Upper lobe of right lung (tissue), 1 donor: ENCODE data around the gene ST8SIA6. TPM values are rescaled to one million over a fixed set of nuclear protein-coding genes. Genes with fewer than 3 reads are reported as not detected.
"Not testable (repeated sequence)": the region's sequence is repeated elsewhere in the genome, so short reads cannot be mapped to it uniquely, and the experiment has no call there.

ENCODE experiments used
- ATAC-seq: fragments of 200-7000 bp; cut with Tn5 transposase; one replicate; pipeline ENCODE4 v1.9.1; 2020; ENCODE audit warnings: mild to moderate bottlenecking, moderate library complexity
- DNase-seq: peaks from one replicate; pipeline ENCODE4 v3.0.0-alpha.2; 2020
- H3K27ac ChIP-seq: fragments of 200-600 bp; one replicate; pipeline ENCODE4 v1.8.0; 2022
- H3K27me3 ChIP-seq: fragments of 200-600 bp; one replicate; pipeline ENCODE4 v1.8.0; 2022; ENCODE audit warnings: mild to moderate bottlenecking
- H3K36me3 ChIP-seq: fragments of 200-600 bp; one replicate; pipeline ENCODE4 v1.8.0; 2022
- H3K4me1 ChIP-seq: fragments of 200-600 bp; one replicate; pipeline ENCODE4 v1.8.0; 2022
- H3K4me3 ChIP-seq: fragments of 200-600 bp; one replicate; pipeline ENCODE4 v1.8.0; 2022; ENCODE audit warnings: mild to moderate bottlenecking
- H3K9me3 ChIP-seq: fragments of 200-600 bp; one replicate; pipeline ENCODE4 v1.8.0; 2022
- CTCF ChIP-seq: fragments of 200-600 bp; IDR thresholded peaks from one replicate; pipeline ENCODE4 v1.8.0; 2022; ENCODE audit warnings: antibody characterized with exemption
- intact Hi-C: fragments of 100-400 bp; cut with DNase I; formaldehyde crosslinking; loops from one replicate; pipeline ENCODE4 v1.11.0; 2022
- total RNA-seq: library from RNA; stranded (reverse); fragmentation: NEBNext Ultra II Directional; extraction: Animal tissue kit (Norgen Biotek cat#: 25700); gene quantifications from one replicate; pipeline ENCODE4 v1.2.1, GENCODE V29; 2021
- donor health status: DM: no; HTN: yes; CAD: no; lungs with severe emphysema.

The ST8SIA6 gene
- total RNA-seq, 1 donor from 2014 or later = 13.9 TPM

- H3K27ac ChIP-seq = no peak overlapping the region
- ATAC-seq (no peak), DNase-seq (no peak)
- intact Hi-C loops = no loop called here
- H3K27me3 ChIP-seq = no peaks in the 10 kb centered on the region
- no peak for TF ChIP-seq CTCF
- no peaks in the 10 kb centered on the region for H3K36me3 ChIP-seq
- no peaks in the 10 kb centered on the region for H3K4me1 ChIP-seq
- H3K4me3 ChIP-seq = no peak overlapping the region
- no peaks in the 10 kb centered on the region for H3K9me3 ChIP-seq
These were observed 48.2 kb downstream of the ST8SIA6 start for GRCh38 chr10:17406036-17406834.

DNA sequence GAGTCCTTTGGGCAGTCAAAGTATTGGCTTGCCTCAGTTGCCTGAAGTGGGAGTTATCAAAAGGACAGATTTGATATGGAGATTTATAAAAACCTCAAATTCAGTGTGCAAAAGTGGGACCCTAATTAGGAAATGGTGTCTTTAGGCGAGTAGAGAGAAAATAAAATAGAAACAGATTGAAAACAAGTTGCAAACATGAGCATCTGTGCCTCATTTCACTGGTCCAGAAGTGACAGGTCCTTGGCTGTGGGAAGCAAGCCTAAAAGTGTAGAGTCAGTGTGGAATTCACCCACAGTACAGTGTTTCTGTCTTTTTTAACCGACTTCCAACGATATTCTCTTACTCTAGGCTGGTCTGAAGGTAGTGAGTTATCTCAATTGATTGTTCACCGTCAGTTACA is 51.2 kb downstream of the ST8SIA6 start:
- H3K9me3 ChIP-seq = no peaks in the 10 kb centered on the region
- no peaks in the 10 kb centered on the region for H3K27me3 ChIP-seq
- TF ChIP-seq CTCF = no peak
- DNase-seq = no peak
- no peak overlapping the region for H3K27ac ChIP-seq
- H3K36me3 ChIP-seq = no peaks in the 10 kb centered on the region
- H3K4me1 ChIP-seq = no peaks in the 10 kb centered on the region
- no peak overlapping the region for H3K4me3 ChIP-seq
- ATAC-seq = no peak
- intact Hi-C loops = no loop called here

DNA sequence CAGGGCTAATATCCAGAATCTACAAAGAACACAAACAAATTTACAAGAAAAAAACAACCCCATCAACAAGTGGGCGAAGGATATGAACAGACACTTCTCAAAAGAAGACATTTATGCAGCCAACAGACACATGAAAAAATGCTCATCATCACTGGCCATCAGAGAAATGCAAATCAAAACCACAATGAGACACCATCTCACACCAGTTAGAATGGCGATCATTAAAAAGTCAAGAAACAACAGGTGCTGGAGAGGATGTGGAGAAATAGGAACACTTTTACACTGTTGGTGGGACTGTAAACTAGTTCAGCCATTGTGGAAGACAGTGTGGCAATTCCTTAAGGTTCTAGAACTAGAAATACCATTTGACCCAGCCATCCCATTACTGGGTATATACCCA is 52.4 kb downstream of the ST8SIA6 start:
- H3K27me3 ChIP-seq, H3K27ac ChIP-seq, H3K9me3 ChIP-seq, H3K4me1 ChIP-seq, intact Hi-C loops, H3K4me3 ChIP-seq, H3K36me3 ChIP-seq, ATAC-seq, DNase-seq: not testable (repeated sequence)

GRCh38 chr10:17396004-17396403 is 58.4 kb downstream of the ST8SIA6 start:
- Histone ChIP-seq H3K27me3 (no peaks in the 10 kb centered on the region), H3K27ac (no peak overlapping the region), H3K36me3 (no peaks in the 10 kb centered on the region), H3K4me3 (no peak overlapping the region), H3K4me1 (no peaks in the 10 kb centered on the region), H3K9me3 (no peaks in the 10 kb centered on the region)
- TF ChIP-seq CTCF = no peak
- no peak for DNase-seq
- intact Hi-C loops = no loop called here
- no peak for ATAC-seq

- Histone ChIP-seq H3K27ac (no peak overlapping the region), H3K4me1 (no peaks in the 10 kb centered on the region), H3K27me3 (no peaks in the 10 kb centered on the region), H3K4me3 (no peak overlapping the region), H3K36me3 (no peaks in the 10 kb centered on the region), H3K9me3 (no peaks in the 10 kb centered on the region)
- TF ChIP-seq CTCF = no peak
- ATAC-seq = no peak
- intact Hi-C loops = no loop called here
- DNase-seq = no peak
These were observed 59.5 kb downstream of the ST8SIA6 start for GRCh38 chr10:17394854-17395253.

- Histone ChIP-seq H3K27ac (no peak overlapping the region), H3K9me3 (no peaks in the 10 kb centered on the region), H3K36me3 (no peaks in the 10 kb centered on the region), H3K27me3 (no peaks in the 10 kb centered on the region), H3K4me1 (no peaks in the 10 kb centered on the region), H3K4me3 (no peak overlapping the region)
- no peak for TF ChIP-seq CTCF
- DNase-seq (no peak), ATAC-seq (no peak)
- intact Hi-C loops = no loop called here
These were observed 66.4 kb downstream of the ST8SIA6 start for GRCh38 chr10:17387861-17388503.
